ENCODE data around the gene ADO. TPM values are rescaled to one million over a fixed set of nuclear protein-coding genes. Genes with fewer than 3 reads are reported as not detected.

ADO gene
- total and polyA plus RNA-seq, 2 of the 4 experiments (the other 2 are of a cell fraction), result 8.0 to 8.1 TPM

DNA sequence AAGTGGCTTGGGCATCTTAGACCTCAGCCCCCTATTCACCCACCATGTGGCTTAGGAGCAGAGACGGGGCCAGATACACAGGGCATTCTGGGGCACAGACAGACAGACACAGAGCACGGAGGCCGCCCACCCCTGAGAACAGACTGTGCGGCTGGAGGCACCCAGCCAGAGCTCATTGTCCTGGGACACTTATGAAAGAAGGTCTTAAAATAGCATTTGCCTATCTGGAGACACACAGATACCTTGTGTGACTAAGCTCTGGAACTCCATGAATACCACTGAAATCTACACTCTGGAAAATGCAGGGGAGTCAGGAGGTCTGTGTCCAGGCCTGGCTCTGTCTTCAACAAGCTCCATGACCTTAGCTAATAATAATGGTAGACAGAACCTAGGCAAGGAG lies 41.4 kb upstream of the ADO start:
- H3K9ac ChIP-seq (ENCODE audit: low read depth, low read length), result no peak overlapping the region
- H3K27ac ChIP-seq (ENCODE audit: insufficient read depth, low read length), result no peak overlapping the region
- DNase-seq (no peak), ATAC-seq (ENCODE audit: low read depth) (no peak)
- H2AK5ac ChIP-seq (ENCODE audit: low read depth, low read length), result no peak overlapping the region
- H3K18ac ChIP-seq (ENCODE audit: low read depth, low read length), result no peak overlapping the region
- H3K4ac ChIP-seq (ENCODE audit: low read depth, low read length), result no peak overlapping the region
- H3K36me3 ChIP-seq (ENCODE audit: control insufficient read depth, insufficient read depth, low read length), result no peaks in the 10 kb centered on the region
- no peak overlapping the region for H2AK9ac ChIP-seq (replicated peaks; ENCODE audit: low read depth, low read length, poor library complexity)
- no peak for TF ChIP-seq RAD21 (IDR thresholded peaks at IDR 0.05; ENCODE audit: low read length)
- no peak for TF ChIP-seq RFX5 (IDR thresholded peaks at IDR 0.05; ENCODE audit: low read depth, low read length)
- no peak for TF ChIP-seq RCOR1 (IDR thresholded peaks at IDR 0.05; ENCODE audit: insufficient replicate concordance, low read length)
- TF ChIP-seq FOS (IDR thresholded peaks at IDR 0.05; ENCODE audit: low read depth, low read length), result no peak
- no peak for TF ChIP-seq CHD1 (IDR thresholded peaks at IDR 0.05; ENCODE audit: low read depth, low read length)
- TF ChIP-seq NFE2L2 (IDR thresholded peaks at IDR 0.05; ENCODE audit: low read depth, low read length), result no peak
- TF ChIP-seq, protein P1, sequence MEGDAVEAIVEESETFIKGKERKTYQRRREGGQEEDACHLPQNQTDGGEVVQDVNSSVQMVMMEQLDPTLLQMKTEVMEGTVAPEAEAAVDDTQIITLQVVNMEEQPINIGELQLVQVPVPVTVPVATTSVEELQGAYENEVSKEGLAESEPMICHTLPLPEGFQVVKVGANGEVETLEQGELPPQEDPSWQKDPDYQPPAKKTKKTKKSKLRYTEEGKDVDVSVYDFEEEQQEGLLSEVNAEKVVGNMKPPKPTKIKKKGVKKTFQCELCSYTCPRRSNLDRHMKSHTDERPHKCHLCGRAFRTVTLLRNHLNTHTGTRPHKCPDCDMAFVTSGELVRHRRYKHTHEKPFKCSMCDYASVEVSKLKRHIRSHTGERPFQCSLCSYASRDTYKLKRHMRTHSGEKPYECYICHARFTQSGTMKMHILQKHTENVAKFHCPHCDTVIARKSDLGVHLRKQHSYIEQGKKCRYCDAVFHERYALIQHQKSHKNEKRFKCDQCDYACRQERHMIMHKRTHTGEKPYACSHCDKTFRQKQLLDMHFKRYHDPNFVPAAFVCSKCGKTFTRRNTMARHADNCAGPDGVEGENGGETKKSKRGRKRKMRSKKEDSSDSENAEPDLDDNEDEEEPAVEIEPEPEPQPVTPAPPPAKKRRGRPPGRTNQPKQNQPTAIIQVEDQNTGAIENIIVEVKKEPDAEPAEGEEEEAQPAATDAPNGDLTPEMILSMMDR (conservative IDR thresholded peaks at IDR 0.05; ENCODE audit: low read depth, low read length), result no peak
- TF ChIP-seq MAFK (IDR thresholded peaks at IDR 0.05; ENCODE audit: low read depth, low read length), result no peak
- TF ChIP-seq MXI1 (IDR thresholded peaks at IDR 0.05; ENCODE audit: borderline replicate concordance, low read depth, low read length), result no peak
- TF ChIP-seq, protein P2, sequence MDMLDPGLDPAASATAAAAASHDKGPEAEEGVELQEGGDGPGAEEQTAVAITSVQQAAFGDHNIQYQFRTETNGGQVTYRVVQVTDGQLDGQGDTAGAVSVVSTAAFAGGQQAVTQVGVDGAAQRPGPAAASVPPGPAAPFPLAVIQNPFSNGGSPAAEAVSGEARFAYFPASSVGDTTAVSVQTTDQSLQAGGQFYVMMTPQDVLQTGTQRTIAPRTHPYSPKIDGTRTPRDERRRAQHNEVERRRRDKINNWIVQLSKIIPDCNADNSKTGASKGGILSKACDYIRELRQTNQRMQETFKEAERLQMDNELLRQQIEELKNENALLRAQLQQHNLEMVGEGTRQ (IDR thresholded peaks at IDR 0.05; ENCODE audit: low read depth, low read length), result no peak
- no peak overlapping the region for H3K14ac ChIP-seq (replicated peaks; ENCODE audit: low read depth, low read length)
- no peaks in the 10 kb centered on the region for H3K27me3 ChIP-seq (ENCODE audit: control insufficient read depth, insufficient read depth, low read length)
- H3K56ac ChIP-seq (ENCODE audit: extremely low read depth, insufficient read depth, low read length), result no peak overlapping the region
- H2AFZ ChIP-seq (replicated peaks; ENCODE audit: low read length, poor library complexity), result no peak overlapping the region
- H4K5ac ChIP-seq (ENCODE audit: low read depth, low read length), result no peak overlapping the region
- no peaks in the 10 kb centered on the region; the same call in 1 of the 2 replicates for H3K9me1 ChIP-seq (ENCODE audit: insufficient read depth, low read length)
- H3K4me3 ChIP-seq (ENCODE audit: insufficient read depth, low read depth, low read length), result no peak overlapping the region
- no peak overlapping the region for H2BK20ac ChIP-seq (ENCODE audit: low read depth, low read length)
- H4K91ac ChIP-seq (ENCODE audit: insufficient read depth, low read depth, low read length), result no peak overlapping the region
- no peak overlapping the region for H3K4me2 ChIP-seq (ENCODE audit: low read depth, low read length)
- WGBS, 2 experiments (ENCODE audit: extremely low coverage in 2 of 2, insufficient read length in 1 of 2), result 80% methylated on average over 2 of the region's 4 CpGs; no CpG with 5 or more reads in 1 of the 2 experiments
- in situ Hi-C loops (cut with MboI; ENCODE audit: low sequenced_read_pairs) (no loop called here), dilution Hi-C loops (cut with HindIII; ENCODE audit: low sequenced_read_pairs, unreplicated experiment) (no loop called here), intact Hi-C loops (cut with micrococcal nuclease) (no loop called here)
- no peak overlapping the region for H2BK120ac ChIP-seq (ENCODE audit: low read depth, low read length)
- ChIA-PET CTCF (no interaction called here), POLR2A (ENCODE audit: unreplicated experiment) (no interaction called here)
- H3K79me1 ChIP-seq (ENCODE audit: low read depth in 1 of 2, low read length in 2 of 2), result no peaks in the 10 kb centered on the region
- no peaks in the 10 kb centered on the region for H3K9me3 ChIP-seq (ENCODE audit: control insufficient read depth, insufficient read depth, low read length)
- H2BK15ac ChIP-seq (ENCODE audit: low read depth, low read length), result no peak overlapping the region
- BruUV-seq (replicated peaks), result no TSS peak
- H3K4me1 ChIP-seq (ENCODE audit: control insufficient read depth, insufficient read depth, low read length), result no peaks in the 10 kb centered on the region
- no peak overlapping the region for H3K23ac ChIP-seq (ENCODE audit: low read depth, low read length)
- no peak overlapping the region for H2BK5ac ChIP-seq (ENCODE audit: low read depth, low read length, poor library complexity, severe bottlenecking)
- no peak overlapping the region for H4K8ac ChIP-seq (ENCODE audit: low read depth in 2 of 2, low read length in 2 of 2)
- H4K20me1 ChIP-seq (ENCODE audit: insufficient read depth, low read length), result no peaks in the 10 kb centered on the region

Measured in IMR-90 (cell line).